Smooth muscle cell (in vitro differentiated cells): ENCODE results near the gene CCDC124. TPM values are rescaled to one million over a fixed set of nuclear protein-coding genes. Genes with fewer than 3 reads are reported as not detected.
"Not testable (repeated sequence)": the region's sequence is repeated elsewhere in the genome, so short reads cannot be mapped to it uniquely, and the experiment has no call there.

Experiments used
- DNase-seq: peaks from one replicate; lab custom pipeline; 2025; ENCODE audit not compliant: unreplicated experiment; lab: John Stamatoyannopoulos, UW
- H2AFZ ChIP-seq: fragments of 200-600 bp; sonication (generic); 2 replicates; pipeline ENCODE4 v1.6.0; 2016; ENCODE audit warnings: antibody characterized with exemption, low read depth, mild to moderate bottlenecking
- H3F3A ChIP-seq: fragments of 200-600 bp; sonication (generic); 2 replicates; pipeline ENCODE4 v1.6.0; 2017; ENCODE audit warnings: antibody characterized with exemption, low read depth
- H3K27ac ChIP-seq: fragments of 200-600 bp; sonication (generic); 2 replicates; pipeline ENCODE4 v1.5.1; 2016; ENCODE audit warnings: low read depth, mild to moderate bottlenecking
- H3K27me3 ChIP-seq: fragments of 200-600 bp; sonication (generic); 2 replicates; pipeline ENCODE4 v1.6.1; 2016; ENCODE audit warnings: low read depth, mild to moderate bottlenecking
- H3K36me3 ChIP-seq: fragments of 200-600 bp; sonication (generic); 2 replicates; pipeline ENCODE4 v1.5.1; 2016; ENCODE audit warnings: low read depth
- H3K4me1 ChIP-seq: fragments of 200-600 bp; sonication (generic); 2 replicates; pipeline ENCODE4 v1.5.1; 2016; ENCODE audit warnings: low read depth
- H3K4me2 ChIP-seq: fragments of 200-600 bp; sonication (generic); 2 replicates; pipeline ENCODE4 v1.6.0; 2016; ENCODE audit warnings: mild to moderate bottlenecking
- H3K4me3 ChIP-seq: fragments of 200-600 bp; sonication (generic); 2 replicates; pipeline ENCODE4 v1.5.1; 2016; ENCODE audit warnings: mild to moderate bottlenecking
- H3K79me2 ChIP-seq: fragments of 200-600 bp; sonication (generic); 2 replicates; pipeline ENCODE4 v1.6.0; 2016; ENCODE audit warnings: low read depth, mild to moderate bottlenecking
- H3K9ac ChIP-seq: fragments of 200-600 bp; sonication (generic); 2 replicates; pipeline ENCODE4 v1.6.0; 2016; ENCODE audit warnings: low read depth
- H3K9me3 ChIP-seq: fragments of 200-600 bp; sonication (generic); replicated peaks from 2 replicates; pipeline ENCODE4 v1.5.1; 2016; ENCODE audit warnings: low read depth
- H4K20me1 ChIP-seq: fragments of 200-600 bp; sonication (generic); 2 replicates; pipeline ENCODE4 v1.6.0; 2016; ENCODE audit warnings: low read depth
- CTCF ChIP-seq: fragments of 200-600 bp; sonication (generic); IDR thresholded peaks from 2 replicates; pipeline ENCODE4 v1.5.1; 2017; ENCODE audit warnings: borderline replicate concordance, mild to moderate bottlenecking, antibody characterized with exemption; ENCODE audit not compliant: insufficient read depth, poor library complexity, severe bottlenecking
- WGBS: methylation state at CpG from one replicate; pipeline ENCODE4 v1.1.7; 2016; ENCODE audit warnings: low lambda C conversion rate; 5-methylcytosine and 5-hydroxymethylcytosine counted together
- polyA plus RNA-seq: library from polyadenylated mRNA; unstranded; fragments of >200 nt; fragmentation: Nextera tagmentation; extraction: Ambion mirVana; gene quantifications from 2 replicates; pipeline ENCODE4 v1.2.1, GENCODE V29; 2016
- total RNA-seq: library from RNA; depleted of rRNA; stranded (reverse); fragments of >200 nt; gene quantifications from 2 replicates; pipeline ENCODE4 v1.2.3, GENCODE V29; 2014

CCDC124 gene
- total and polyA plus RNA-seq, 2 experiments from 2014 or later: 34.5 to 156 TPM

GRCh38 chr19:17915940-17916593 is 16.7 kb upstream of the CCDC124 start:
- Histone ChIP-seq H3K4me3 (no peak overlapping the region), H4K20me1 (no peaks in the 10 kb centered on the region), H3K4me1 (no peaks in the 10 kb centered on the region), H3K27me3 (no peaks in the 10 kb centered on the region), H3K27ac (no peak overlapping the region), H3K9me3 (no peaks in the 10 kb centered on the region), H3F3A (no peaks in the 10 kb centered on the region), H3K36me3 (no peaks in the 10 kb centered on the region), H3K9ac (no peak overlapping the region), H3K79me2 (no peaks in the 10 kb centered on the region), H2AFZ (no peak overlapping the region), H3K4me2 (no peak overlapping the region)
- WGBS: 79% methylated on average over 6 of the region's 6 CpGs
- DNase-seq: no peak
- no peak for TF ChIP-seq CTCF

- not testable (repeated sequence) for DNase-seq, H3F3A ChIP-seq, H2AFZ ChIP-seq, H3K27me3 ChIP-seq, H3K79me2 ChIP-seq, H3K4me2 ChIP-seq, H3K4me1 ChIP-seq, H3K36me3 ChIP-seq, H4K20me1 ChIP-seq, H3K9me3 ChIP-seq, H3K27ac ChIP-seq, H3K4me3 ChIP-seq, H3K9ac ChIP-seq
- WGBS: 100% methylated on average over 6 of the region's 30 CpGs
These were observed 14.7 kb upstream of the CCDC124 start for GRCh38 chr19:17918151-17918550.

- not testable (repeated sequence) for H3K79me2 ChIP-seq, H4K20me1 ChIP-seq, H3K9ac ChIP-seq, H3K4me3 ChIP-seq, H3K27ac ChIP-seq, H3F3A ChIP-seq, DNase-seq, H3K4me2 ChIP-seq, H3K27me3 ChIP-seq, H3K4me1 ChIP-seq, H3K36me3 ChIP-seq, H2AFZ ChIP-seq, H3K9me3 ChIP-seq
- WGBS: 74% methylated on average over 5 of the region's 5 CpGs
These were observed 13.7 kb upstream of the CCDC124 start for GRCh38 chr19:17919122-17919521.

- Histone ChIP-seq H3K79me2 (no peaks in the 10 kb centered on the region), H3K4me2 (no peak overlapping the region), H3F3A (no peaks in the 10 kb centered on the region), H3K9ac (no peak overlapping the region), H4K20me1 (no peaks in the 10 kb centered on the region), H3K27ac (no peak overlapping the region), H3K9me3 (no peaks in the 10 kb centered on the region), H3K36me3 (no peaks in the 10 kb centered on the region), H3K4me1 (no peaks in the 10 kb centered on the region), H3K4me3 (no peak overlapping the region), H2AFZ (no peak overlapping the region), H3K27me3 (no peaks in the 10 kb centered on the region)
- no peak for DNase-seq
- no peak for TF ChIP-seq CTCF
These were observed 12.3 kb upstream of the CCDC124 start for GRCh38 chr19:17920527-17920926.

- no peak for TF ChIP-seq CTCF
- no peak overlapping the region for H3K9ac ChIP-seq
- no peak overlapping the region for H3K4me2 ChIP-seq
- no peak overlapping the region for H2AFZ ChIP-seq
- no peaks in the 10 kb centered on the region for H4K20me1 ChIP-seq
- no peak overlapping the region for H3K27ac ChIP-seq
- no peaks in the 10 kb centered on the region for H3K79me2 ChIP-seq
- DNase-seq: no peak
- H3K36me3 ChIP-seq: no peaks in the 10 kb centered on the region
- H3K27me3 ChIP-seq: no peaks in the 10 kb centered on the region
- no peaks in the 10 kb centered on the region for H3K9me3 ChIP-seq
- no peaks in the 10 kb centered on the region for H3K4me1 ChIP-seq
- no peaks in the 10 kb centered on the region for H3F3A ChIP-seq
- 75% methylated on average over 3 of the region's 3 CpGs for WGBS
- H3K4me3 ChIP-seq: no peak overlapping the region
These were observed 10.7 kb upstream of the CCDC124 start for GRCh38 chr19:17922138-17922537.
